Endothelial cell of umbilical vein (primary cell): ENCODE measurements around the gene NANOS3. TPM values are rescaled to one million over a fixed set of nuclear protein-coding genes. Genes with fewer than 3 reads are reported as not detected.

Experiments
- BruUV-seq: library from RNA; stranded (reverse); fragments of 400-500 nt; replicated peaks from 2 replicates; lab custom pipeline; 2021; lab: Mats Ljungman, UMichigan
- CTCF ChIA-PET: fragments of 300-600, 350-600 bp; sonication (Branson Sonifier 250); formaldehyde crosslinking; loops from one replicate; lab custom pipeline; 2021; ENCODE audit warnings: antibody characterized with exemption, inconsistent platforms; lab: Charles Lee
- POLR2A ChIA-PET: fragments of 300-600, 350-600 bp; sonication (Branson Sonifier 250); formaldehyde crosslinking; loops from one replicate; lab custom pipeline; 2021; ENCODE audit warnings: antibody characterized with exemption, inconsistent platforms; lab: Charles Lee
- DNase-seq: peaks from one replicate; pipeline ENCODE4 v3.0.0-alpha.2; 2011; ENCODE audit warnings: low read depth, low spot score
- FAIRE-seq: peaks from 2 replicates; lab custom pipeline; 2011; peaks lifted over from hg19 to GRCh38; lab: Jason Lieb, UNC
- H2AFZ ChIP-seq: 2 replicates; pipeline ENCODE4 v1.6.0; 2012; ENCODE audit warnings: low read depth, low read length, control low read depth, inconsistent platforms
- H3K27ac ChIP-seq: 2 replicates; pipeline ENCODE4 v1.5.1; 2011; ENCODE audit warnings: low read depth, mild to moderate bottlenecking, control low read depth, low read length, moderate library complexity; ENCODE audit not compliant: insufficient read depth
- H3K27me3 ChIP-seq, 2 experiments: 2 replicates each; pipeline versions ENCODE4 v1.6.0 to v1.6.1; 2011; ENCODE audit warnings: low read length in 2 of 2, mixed read lengths in 1 of 2; ENCODE audit not compliant: control insufficient read depth in 2 of 2, insufficient read depth in 2 of 2
- H3K36me3 ChIP-seq, 2 experiments: 2 replicates in 1 of 2; 3 replicates in 1 of 2; pipeline ENCODE4 v1.5.1; 2011; ENCODE audit warnings: low read length in 2 of 2, mild to moderate bottlenecking in 1 of 2, moderate library complexity in 1 of 2; ENCODE audit not compliant: control insufficient read depth in 2 of 2, insufficient read depth in 2 of 2; ENCODE audit errors: extremely low read depth in 1 of 2
- H3K4me1 ChIP-seq: 3 replicates; pipeline ENCODE4 v1.5.1; 2011; ENCODE audit warnings: mild to moderate bottlenecking, low read length; ENCODE audit not compliant: control insufficient read depth, insufficient read depth; ENCODE audit errors: extremely low read depth
- H3K4me2 ChIP-seq: 2 replicates; pipeline ENCODE4 v1.6.1; 2011; ENCODE audit warnings: low read length, control low read depth, mixed read lengths; ENCODE audit not compliant: insufficient read depth
- H3K4me3 ChIP-seq, 3 experiments: fragments of 200-600 bp in 1 of 3; sonication (generic), shearing (Covaris generic) in 1 of 3; replicated peaks in 1 of 3; 2 replicates each; pipeline ENCODE4 v1.5.1; 2011 to 2016; ENCODE audit warnings: control low read depth in 3 of 3, low read length in 3 of 3, mild to moderate bottlenecking in 2 of 3, inconsistent platforms in 1 of 3, low read depth in 1 of 3, moderate library complexity in 1 of 3; ENCODE audit not compliant: insufficient read depth in 1 of 3
- H3K79me2 ChIP-seq: 2 replicates; pipeline ENCODE4 v1.6.0; 2012; ENCODE audit warnings: low read length, inconsistent platforms; ENCODE audit not compliant: control insufficient read depth, insufficient read depth
- H3K9ac ChIP-seq: replicated peaks from 2 replicates; pipeline ENCODE3; 2011; ENCODE audit warnings: low read length, control low read depth; ENCODE audit not compliant: insufficient read depth; ENCODE audit errors: extremely low read depth
- H3K9me1 ChIP-seq: replicated peaks from 3 replicates; pipeline ENCODE4 v1.6.0; 2011; ENCODE audit warnings: mild to moderate bottlenecking, low read length; ENCODE audit not compliant: control insufficient read depth, insufficient read depth; ENCODE audit errors: extremely low read depth
- H3K9me3 ChIP-seq: replicated peaks from 2 replicates; pipeline ENCODE4 v1.5.1; 2012; ENCODE audit warnings: low read length, inconsistent platforms; ENCODE audit not compliant: control insufficient read depth, insufficient read depth
- H4K20me1 ChIP-seq: replicated peaks from 2 replicates; pipeline ENCODE3; 2011; ENCODE audit warnings: mild to moderate bottlenecking, low read length; ENCODE audit not compliant: control insufficient read depth, insufficient read depth; ENCODE audit errors: extremely low read depth
- EZH2 ChIP-seq: IDR thresholded peaks from 2 replicates; pipeline ENCODE4 v1.6.1; 2012; ENCODE audit warnings: borderline replicate concordance, low read depth, mild to moderate bottlenecking, moderate library complexity, low read length, inconsistent platforms; ENCODE audit not compliant: severe bottlenecking
- FOS ChIP-seq: IDR thresholded peaks from 2 replicates; pipeline ENCODE4 v1.6.1; 2011; ENCODE audit warnings: mild to moderate bottlenecking, low read length, moderate library complexity, borderline replicate concordance; ENCODE audit not compliant: insufficient read depth
- GATA2 ChIP-seq: IDR thresholded peaks from 2 replicates; pipeline ENCODE4 v1.7.0; 2011; ENCODE audit warnings: low read depth, mild to moderate bottlenecking, moderate library complexity, mixed read lengths, low read length; ENCODE audit not compliant: insufficient read length, insufficient read depth
- JUN ChIP-seq: IDR thresholded peaks from 2 replicates; pipeline ENCODE4 v1.6.1; 2011; ENCODE audit warnings: borderline replicate concordance, low read depth; ENCODE audit not compliant: insufficient read length, insufficient read depth
- MYC ChIP-seq: IDR thresholded peaks from one replicate; pipeline ENCODE4 v1.6.1; 2011; ENCODE audit warnings: mild to moderate bottlenecking, low read depth, low read length
- POLR2A ChIP-seq: IDR thresholded peaks from 2 replicates; pipeline ENCODE4 v1.6.1; 2012; ENCODE audit warnings: low read depth, mild to moderate bottlenecking, control low read depth, low read length
- POLR2AphosphoS5 ChIP-seq: IDR thresholded peaks from 2 replicates; pipeline ENCODE4 v1.6.1; 2012; ENCODE audit warnings: low read depth, mild to moderate bottlenecking, control low read depth, low read length, moderate library complexity; ENCODE audit not compliant: insufficient read depth
- dilution Hi-C: fragments of 300-500 bp; cut with MboI; formaldehyde crosslinking; loops from one replicate; pipeline ENCODE4 v1.15.0; 2019; ENCODE audit warnings: low sequenced_read_pairs; ENCODE audit not compliant: extremely low pct_ligation_motif_present
- intact Hi-C: fragments of 100-400 bp; cut with micrococcal nuclease; formaldehyde crosslinking; loops from one replicate; pipeline ENCODE4 v1.10.0; 2022
- polyA plus RNA-seq, 4 experiments: library from polyadenylated mRNA; depleted of rRNA in 3 of 4; stranded (reverse) in 3 of 4; unstranded in 1 of 4; fragments of >200 nt; gene quantifications; 2 replicates each; pipeline versions ENCODE4 v1.2.1 to v1.2.3, GENCODE V29; 2011 to 2012; ENCODE audit warnings: missing spikeins in 1 of 4
- total RNA-seq: library from RNA; stranded (reverse); gene quantifications from 2 replicates; pipeline ENCODE4 v1.2.3, GENCODE V29; 2021
- TF ChIP-seq, protein P1 (sequence below): IDR thresholded peaks from 2 replicates; pipeline ENCODE4 v1.6.1; 2011; ENCODE audit not compliant: insufficient read depth, insufficient read length
- TF ChIP-seq, protein P2 (sequence below), 2 donors: IDR thresholded peaks; 1 replicate in 1 of 2; 2 replicates in 1 of 2; pipeline ENCODE4 v1.5.1; 2011; ENCODE audit warnings: low read length in 2 of 2, mild to moderate bottlenecking in 2 of 2, moderate library complexity in 2 of 2, control low read depth in 1 of 2, inconsistent platforms in 1 of 2, low read depth in 1 of 2; ENCODE audit not compliant: insufficient read depth in 1 of 2; ENCODE audit errors: extremely low read depth in 1 of 2

The NANOS3 gene
- total and polyA plus RNA-seq, 2 donors (not counting 3 experiments of a cell fraction or from before 2014, with no cell fraction given) = 1.0 to 4.4 TPM

DNA sequence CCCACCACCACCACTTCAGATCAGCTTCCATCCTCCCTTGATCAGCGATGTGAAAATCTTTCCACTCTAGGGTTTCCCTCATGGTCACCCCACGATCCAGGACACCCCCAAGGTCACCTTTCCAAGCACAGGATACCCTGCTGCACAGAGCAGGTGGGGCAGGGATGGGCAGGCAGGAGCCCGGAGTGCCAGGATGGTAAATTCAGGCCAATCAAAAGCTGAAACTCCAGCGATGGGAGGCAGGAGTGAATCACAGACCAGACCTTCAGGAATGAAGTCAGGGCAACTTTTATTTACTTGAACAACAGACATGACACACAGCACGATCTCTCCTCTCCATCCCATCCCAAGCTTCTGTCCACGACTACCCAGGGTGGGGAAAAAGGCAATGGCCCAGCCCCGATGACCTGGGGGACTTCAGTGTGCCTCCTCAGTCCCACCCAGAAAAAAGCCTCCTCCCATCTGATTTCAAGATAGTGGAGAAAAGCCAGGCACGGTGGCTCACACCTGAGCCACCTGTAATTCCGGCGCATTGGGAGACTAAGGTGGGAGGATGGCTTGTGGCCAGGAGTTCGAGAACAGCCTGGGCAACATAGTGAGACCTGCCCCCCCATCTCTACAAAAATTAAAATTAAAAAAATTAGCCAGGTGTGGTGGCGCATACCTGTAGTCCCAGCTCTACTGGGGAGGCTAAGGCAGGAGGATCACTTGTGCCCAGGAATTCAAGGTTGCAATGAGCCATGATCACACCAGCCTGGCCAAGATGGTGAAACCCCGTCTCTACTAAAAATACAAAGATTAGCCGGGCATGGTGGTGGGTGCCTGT lies 42.5 kb upstream of the NANOS3 start:
- intact Hi-C loops = no loop called here
- no peak for DNase-seq
- H3K9me1 ChIP-seq = no peaks in the 10 kb centered on the region
- no peaks in the 10 kb centered on the region for H4K20me1 ChIP-seq
- H3K4me3 ChIP-seq = no peak overlapping the region
- H2AFZ ChIP-seq = no peak overlapping the region
- ChIA-PET CTCF (interaction anchor here (4.5 kb wide), 1 partner anchor 28 kb away, joined by 77 read pairs; no protein-coding TSS in a partner anchor), POLR2A (interaction anchor here (1.6 kb wide), 1 partner anchor 28 kb away, joined by 8 read pairs; no protein-coding TSS in a partner anchor)
- no peak overlapping the region for H3K9ac ChIP-seq
- no peak overlapping the region for H3K4me2 ChIP-seq
- peaks cover 6 to 20% of the 10 kb centered on the region in 2 experiments for H3K36me3 ChIP-seq
- peak; percentile 53 for FAIRE-seq
- no peak for TF ChIP-seq EZH2
- no peak for TF ChIP-seq MYC
- TF ChIP-seq, protein P1, sequence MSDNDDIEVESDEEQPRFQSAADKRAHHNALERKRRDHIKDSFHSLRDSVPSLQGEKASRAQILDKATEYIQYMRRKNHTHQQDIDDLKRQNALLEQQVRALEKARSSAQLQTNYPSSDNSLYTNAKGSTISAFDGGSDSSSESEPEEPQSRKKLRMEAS = no peak
- TF ChIP-seq, protein P2, sequence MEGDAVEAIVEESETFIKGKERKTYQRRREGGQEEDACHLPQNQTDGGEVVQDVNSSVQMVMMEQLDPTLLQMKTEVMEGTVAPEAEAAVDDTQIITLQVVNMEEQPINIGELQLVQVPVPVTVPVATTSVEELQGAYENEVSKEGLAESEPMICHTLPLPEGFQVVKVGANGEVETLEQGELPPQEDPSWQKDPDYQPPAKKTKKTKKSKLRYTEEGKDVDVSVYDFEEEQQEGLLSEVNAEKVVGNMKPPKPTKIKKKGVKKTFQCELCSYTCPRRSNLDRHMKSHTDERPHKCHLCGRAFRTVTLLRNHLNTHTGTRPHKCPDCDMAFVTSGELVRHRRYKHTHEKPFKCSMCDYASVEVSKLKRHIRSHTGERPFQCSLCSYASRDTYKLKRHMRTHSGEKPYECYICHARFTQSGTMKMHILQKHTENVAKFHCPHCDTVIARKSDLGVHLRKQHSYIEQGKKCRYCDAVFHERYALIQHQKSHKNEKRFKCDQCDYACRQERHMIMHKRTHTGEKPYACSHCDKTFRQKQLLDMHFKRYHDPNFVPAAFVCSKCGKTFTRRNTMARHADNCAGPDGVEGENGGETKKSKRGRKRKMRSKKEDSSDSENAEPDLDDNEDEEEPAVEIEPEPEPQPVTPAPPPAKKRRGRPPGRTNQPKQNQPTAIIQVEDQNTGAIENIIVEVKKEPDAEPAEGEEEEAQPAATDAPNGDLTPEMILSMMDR (IDR thresholded peaks at IDR 0.05; ENCODE audit: extremely low read depth in 1 of 2, insufficient read depth in 1 of 2, low read depth in 1 of 2, low read length in 2 of 2) = no peak
- TF ChIP-seq JUN = no peak
- no peak for TF ChIP-seq POLR2AphosphoS5
- TF ChIP-seq POLR2A = no peak
- no peak for TF ChIP-seq FOS
- no peak for TF ChIP-seq GATA2
- peaks cover 33% of the 10 kb centered on the region for H3K79me2 ChIP-seq
- peaks cover 30% of the 10 kb centered on the region for H3K4me1 ChIP-seq
- no TSS peak for BruUV-seq
- peak overlapping the region; percentile 1 for H3K27ac ChIP-seq
- no peaks in the 10 kb centered on the region for H3K9me3 ChIP-seq
- no peaks in the 10 kb centered on the region for H3K27me3 ChIP-seq
- dilution Hi-C loops = no loop called here
